CD4-positive, alpha-beta T cell (primary cell): ENCODE results near the gene LHB. TPM values are rescaled to one million over a fixed set of nuclear protein-coding genes. Genes with fewer than 3 reads are reported as not detected.
"Not testable (repeated sequence)": the region's sequence is repeated elsewhere in the genome, so short reads cannot be mapped to it uniquely, and the experiment has no call there.

ENCODE experiments used
- ATAC-seq: fragments of 200-7000 bp; cut with Tn5 transposase; one replicate; pipeline ENCODE4 v1.10.0; 2022; ENCODE audit warnings: mild to moderate bottlenecking; ENCODE audit not compliant: poor library complexity
- CTCF ChIA-PET: fragments of 350-600 bp; sonication (Branson Sonifier 250); formaldehyde crosslinking; loops from one replicate; lab custom pipeline; 2021; ENCODE audit warnings: antibody characterized with exemption, inconsistent platforms; lab: Charles Lee
- POLR2A ChIA-PET: fragments of 350-600 bp; sonication (Branson Sonifier 250); formaldehyde crosslinking; loops from one replicate; lab custom pipeline; 2021; ENCODE audit warnings: antibody characterized with exemption, inconsistent platforms; lab: Charles Lee
- DNase-seq, 14 experiments: peaks; one replicate each; pipeline ENCODE4 v3.0.0-alpha.2; 2013 to 2020; ENCODE audit warnings: mixed read lengths in 2 of 14
- H3K27ac ChIP-seq, 2 donors: one replicate each; pipeline versions ENCODE4 v1.5.1 to v1.7.0; 2013; ENCODE audit warnings: low read length in 2 of 2, low read depth in 1 of 2, mild to moderate bottlenecking in 1 of 2
- H3K27me3 ChIP-seq, 2 experiments: 1 replicate in 1 of 2; 2 replicates in 1 of 2; pipeline versions ENCODE4 v1.6.1 to v1.7.0; 2013; ENCODE audit warnings: low read length in 2 of 2, control low read depth in 1 of 2, mild to moderate bottlenecking in 1 of 2, moderate library complexity in 1 of 2; ENCODE audit not compliant: insufficient read depth in 2 of 2, control insufficient read depth in 1 of 2
- H3K36me3 ChIP-seq: one replicate; pipeline ENCODE4 v1.6.1; 2013; ENCODE audit warnings: low read length, control low read depth; ENCODE audit not compliant: insufficient read depth
- H3K4me1 ChIP-seq: one replicate; pipeline ENCODE4 v1.6.1; 2013; ENCODE audit warnings: low read length, control low read depth; ENCODE audit not compliant: insufficient read depth
- H3K4me3 ChIP-seq: one replicate; pipeline ENCODE4 v1.5.1; 2013; ENCODE audit warnings: mild to moderate bottlenecking, low read length, moderate library complexity
- H3K9me3 ChIP-seq, 2 experiments: 1 replicate in 1 of 2; 2 replicates in 1 of 2; pipeline versions ENCODE4 v1.6.1 to v1.7.0; 2013; ENCODE audit warnings: low read length in 2 of 2, mild to moderate bottlenecking in 2 of 2, control low read depth in 1 of 2, moderate library complexity in 1 of 2; ENCODE audit not compliant: control insufficient read depth in 1 of 2, insufficient read depth in 1 of 2
- H3K27ac Mint-ChIP-seq: one replicate; pipeline ENCODE4 v1.8.0; 2020; ENCODE audit warnings: mixed read lengths
- H3K27me3 Mint-ChIP-seq: one replicate; pipeline ENCODE4 v1.8.0; 2021; ENCODE audit warnings: mixed read lengths
- H3K36me3 Mint-ChIP-seq: one replicate; pipeline ENCODE4 v1.8.0; 2021; ENCODE audit warnings: low read depth, mixed read lengths
- H3K4me1 Mint-ChIP-seq: one replicate; pipeline ENCODE4 v1.8.0; 2021; ENCODE audit warnings: low read depth, mixed read lengths
- H3K4me3 Mint-ChIP-seq: one replicate; pipeline ENCODE4 v1.8.0; 2020; ENCODE audit warnings: mild to moderate bottlenecking, mixed read lengths
- H3K9me3 Mint-ChIP-seq: one replicate; pipeline ENCODE4 v1.8.0; 2020; ENCODE audit warnings: mixed read lengths
- CTCF ChIP-seq: fragments of 200-600 bp; IDR thresholded peaks from one replicate; pipeline ENCODE4 v1.8.0; 2022; ENCODE audit warnings: antibody characterized with exemption, mild to moderate bottlenecking
- intact Hi-C, 2 experiments: fragments of 100-400 bp; cut with DNase I in 1 of 2; cut with micrococcal nuclease in 1 of 2; formaldehyde crosslinking; loops; one replicate each; pipeline versions ENCODE4 v1.15.1 to v1.9.0; 2023 to 2025; cut with DNase I, micrococcal nuclease
- total RNA-seq, 174 experiments: library from RNA in 2 of 174; stranded (reverse) in 2 of 174; gene quantifications; one replicate each; pipeline ENCODE4 v1.2.3 and lab custom pipeline; 2021 to 2026

The LHB gene
- total RNA-seq, 2 experiments from 2014 or later = not detected

GRCh38 chr19:49059053-49059452, 42.2 kb upstream of the LHB start:
- POLR2A ChIA-PET = interaction anchor here (1.5 kb wide), 1 partner anchor 65 kb away, joined by 3 read pairs; the partner anchor contains the start of gene RUVBL2
- peaks cover 60% of the 10 kb centered on the region for H3K27me3 Mint-ChIP-seq
- H3K4me3 Mint-ChIP-seq = peak overlapping the region; percentile 27
- no peak for ATAC-seq
- H3K27ac ChIP-seq = no peak overlapping the region
- TF ChIP-seq CTCF = no peak
- H3K36me3 ChIP-seq = no peaks in the 10 kb centered on the region
- DNase-seq = no peak
- peaks cover 21% of the 10 kb centered on the region for H3K4me1 Mint-ChIP-seq
- intact Hi-C loops = loop anchor here in 1 of 2 experiments (5.0 kb wide), 1 partner anchor 42 kb away; the partner anchor contains the start of gene LHB
- H3K9me3 Mint-ChIP-seq = no peaks in the 10 kb centered on the region
- H3K27me3 ChIP-seq = peaks cover 28 to 37% of the 10 kb centered on the region in 2 experiments
- H3K4me1 ChIP-seq = peaks cover 27% of the 10 kb centered on the region
- H3K36me3 Mint-ChIP-seq = no peaks in the 10 kb centered on the region
- H3K9me3 ChIP-seq = peaks cover 0 to 20% of the 10 kb centered on the region in 2 experiments
- CTCF ChIA-PET = no interaction called here
- H3K4me3 ChIP-seq = no peak overlapping the region
- H3K27ac Mint-ChIP-seq = no peak overlapping the region

DNA sequence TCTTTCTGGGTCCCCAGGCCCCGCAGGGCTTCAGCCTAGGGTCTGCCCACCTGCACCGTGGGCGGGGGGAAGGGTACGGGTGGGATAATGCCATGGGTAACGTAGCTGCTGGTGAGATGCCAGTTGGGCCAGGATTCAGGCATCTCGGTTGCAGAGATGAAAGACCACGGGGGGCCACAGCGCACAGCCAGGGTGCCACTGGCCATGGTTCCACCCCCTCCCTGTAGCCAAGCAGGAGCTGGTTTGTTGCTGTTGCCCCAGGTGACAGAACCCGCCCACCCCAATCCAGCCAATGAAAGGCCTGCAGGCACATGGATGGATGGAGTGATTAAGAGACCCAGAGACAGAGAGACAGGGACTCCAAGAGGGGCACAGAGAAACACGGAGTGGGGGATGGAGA, 41.7 kb upstream of the LHB start:
- H3K36me3 ChIP-seq = no peaks in the 10 kb centered on the region
- no peak overlapping the region for H3K4me3 ChIP-seq
- intact Hi-C loops = loop anchor here in 1 of 2 experiments (5.0 kb wide), 1 partner anchor 41 kb away; the partner anchor contains the start of gene LHB
- H3K36me3 Mint-ChIP-seq = no peaks in the 10 kb centered on the region
- no peak overlapping the region for H3K27ac Mint-ChIP-seq
- CTCF ChIA-PET = interaction anchor here (0.9 kb wide), 1 partner anchor 65 kb away, joined by 3 read pairs; the partner anchor contains the start of genes GYS1 and RUVBL2
- no peaks in the 10 kb centered on the region for H3K9me3 Mint-ChIP-seq
- no peak for TF ChIP-seq CTCF
- peak in 1 of 14 experiments; percentile 29 for DNase-seq
- H3K4me1 Mint-ChIP-seq = peaks cover 21% of the 10 kb centered on the region
- peaks cover 0 to 20% of the 10 kb centered on the region in 2 experiments for H3K9me3 ChIP-seq
- no peak for ATAC-seq
- POLR2A ChIA-PET = interaction anchor here (1.5 to 2.1 kb wide), 2 partner anchors 13 to 65 kb away, joined by 3 to 4 read pairs; partner anchors contain the start of gene RUVBL2
- H3K4me3 Mint-ChIP-seq = peak overlapping the region; percentile 89
- H3K27me3 Mint-ChIP-seq = peaks cover 55% of the 10 kb centered on the region
- H3K27ac ChIP-seq = no peak overlapping the region
- H3K27me3 ChIP-seq = peaks cover 26 to 36% of the 10 kb centered on the region in 2 experiments
- peaks cover 26% of the 10 kb centered on the region for H3K4me1 ChIP-seq

DNA sequence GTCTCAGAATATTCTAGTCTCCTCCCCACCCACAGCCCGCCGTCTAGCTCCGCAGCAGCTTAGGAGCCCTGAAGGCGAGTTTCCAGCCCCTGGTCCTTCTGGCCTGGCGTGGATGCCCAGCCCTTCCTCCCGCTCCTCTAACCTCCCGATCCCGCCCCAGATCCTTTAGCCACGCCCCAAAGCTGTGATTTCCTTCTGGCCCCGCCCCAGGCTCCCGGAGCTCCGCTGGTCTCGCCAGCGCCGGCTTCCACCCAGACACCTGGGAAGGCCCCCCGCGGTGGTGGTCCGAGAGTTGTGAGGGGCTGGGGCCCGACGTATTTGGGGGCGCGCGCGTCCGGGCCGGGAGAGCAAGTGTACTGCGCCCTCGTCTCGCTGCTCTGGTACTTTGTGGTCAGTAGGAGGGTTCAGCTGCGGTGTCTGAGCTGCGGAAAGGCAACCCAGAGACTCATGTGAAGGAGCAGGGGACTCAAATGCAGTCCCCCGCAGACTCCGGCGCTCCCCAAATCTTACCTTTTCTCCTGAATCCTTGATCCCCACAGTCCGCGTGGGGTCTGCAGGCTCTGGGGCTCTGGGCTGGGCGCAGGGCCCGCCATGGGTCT, 40.8 kb upstream of the LHB start, which contains the start of gene CGB7:
TSS of gene CGB7 (minus strand) at position 114 of the 599 bp plus-strand sequence. CDS start 2,374 bp downstream, outside the sequence.
- Histone ChIP-seq H3K9me3 (peaks cover 0 to 20% of the 10 kb centered on the region in 2 experiments), H3K36me3 (no peaks in the 10 kb centered on the region), H3K27me3 (peaks cover 26 to 36% of the 10 kb centered on the region in 2 experiments), H3K4me3 (peak within 1 kb of the TSS; percentile 59), H3K4me1 (peaks cover 26% of the 10 kb centered on the region), H3K27ac (no peak within 1 kb of the TSS)
- ATAC-seq (peak; percentile 28), DNase-seq (peak in 11 of 14 experiments; percentile 15 to 68 (median 42))
- ChIA-PET CTCF (interaction anchor here (0.9 to 2.3 kb wide), 2 partner anchors 56 to 64 kb away, joined by 3 to 8 read pairs; partner anchors contain the start of genes GYS1, LIN7B and RUVBL2), POLR2A (interaction anchor here (0.6 to 2.1 kb wide), 3 partner anchors 14 to 64 kb away, joined by 3 to 4 read pairs (median 4); partner anchors contain the start of genes GYS1 and RUVBL2)
- Mint-ChIP-seq H3K4me1 (peaks cover 21% of the 10 kb centered on the region), H3K36me3 (no peaks in the 10 kb centered on the region), H3K27me3 (peaks cover 51% of the 10 kb centered on the region), H3K4me3 (peak within 1 kb of the TSS; percentile 89), H3K27ac (no peak within 1 kb of the TSS), H3K9me3 (no peaks in the 10 kb centered on the region)
- intact Hi-C loops = loop anchor here in 1 of 2 experiments (5.0 kb wide), 1 partner anchor 40 kb away; the partner anchor contains the start of gene LHB
- TF ChIP-seq CTCF = no peak

DNA sequence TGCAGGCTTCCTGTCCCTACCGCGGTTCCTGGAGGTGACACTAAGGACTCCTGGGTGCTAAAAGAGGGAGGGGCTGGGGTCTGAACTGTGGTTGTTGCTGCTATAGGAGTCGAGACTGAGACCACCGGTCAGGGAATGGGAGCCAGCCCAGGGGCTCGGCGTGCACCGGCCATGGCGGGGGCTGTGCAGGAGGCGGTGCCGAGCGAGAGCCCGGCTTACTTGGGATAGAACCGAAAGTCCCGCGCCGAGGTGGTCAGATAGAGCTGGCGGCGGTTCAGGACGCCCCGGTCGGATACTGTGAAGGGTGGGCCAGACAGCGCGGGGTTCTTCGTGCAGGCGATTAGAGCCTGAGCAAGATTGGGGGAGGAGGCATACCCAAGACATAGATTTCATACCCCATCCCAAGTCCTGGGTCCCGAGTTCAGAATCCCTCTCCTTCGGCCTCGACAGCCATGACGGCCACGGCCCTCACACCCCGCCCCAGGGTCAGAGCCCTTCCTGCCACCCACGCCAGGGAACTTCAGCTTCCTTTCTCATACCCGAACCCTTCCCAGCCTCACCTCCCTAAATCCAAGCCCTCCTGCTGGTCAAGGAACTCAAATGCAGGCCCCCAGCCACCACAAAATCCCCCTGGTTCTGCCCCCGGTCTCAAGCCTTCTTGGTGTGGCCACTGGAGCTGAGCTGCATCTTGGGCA, 40.2 kb upstream of the LHB start:
- intact Hi-C loops = loop anchor here in 1 of 2 experiments (5.0 kb wide), 1 partner anchor 40 kb away; the partner anchor contains the start of gene LHB
- not testable (repeated sequence) for H3K36me3 Mint-ChIP-seq, H3K36me3 ChIP-seq, H3K27ac Mint-ChIP-seq, H3K9me3 Mint-ChIP-seq, H3K27ac ChIP-seq
- peak; percentile 12 for ATAC-seq
- peak overlapping the region; percentile 59 for H3K4me3 ChIP-seq
- H3K27me3 Mint-ChIP-seq = peaks cover 51% of the 10 kb centered on the region
- peak in 1 of 14 experiments; percentile 8 for DNase-seq
- peaks cover 21% of the 10 kb centered on the region for H3K4me1 Mint-ChIP-seq
- peak overlapping the region; percentile 89 for H3K4me3 Mint-ChIP-seq
- POLR2A ChIA-PET = interaction anchor here (1.1 to 2.1 kb wide), 3 partner anchors 15 to 64 kb away, joined by 3 to 4 read pairs (median 4); partner anchors contain the start of genes GYS1 and RUVBL2
- peaks cover 26 to 36% of the 10 kb centered on the region in 2 experiments for H3K27me3 ChIP-seq
- CTCF ChIA-PET = interaction anchor here (0.5 to 2.3 kb wide), 5 partner anchors 38 to 574 kb away, joined by 3 to 8 read pairs (median 3); partner anchors contain the start of gene LIN7B
- H3K4me1 ChIP-seq = peaks cover 26% of the 10 kb centered on the region
- peaks cover 0 to 20% of the 10 kb centered on the region in 2 experiments for H3K9me3 ChIP-seq
